ENCODE results near the gene PPFIBP1.
"Not testable (repeated sequence)": the region's sequence is repeated elsewhere in the genome, so short reads cannot be mapped to it uniquely, and the experiment has no call there.

PPFIBP1 gene

GRCh38 chr12:27572486-27573255 lies 48.7 kb downstream of the PPFIBP1 start:
- no peak for DNase-seq

- no peak for DNase-seq
These were observed 50.0 kb downstream of the PPFIBP1 start for GRCh38 chr12:27573972-27574371.

DNA sequence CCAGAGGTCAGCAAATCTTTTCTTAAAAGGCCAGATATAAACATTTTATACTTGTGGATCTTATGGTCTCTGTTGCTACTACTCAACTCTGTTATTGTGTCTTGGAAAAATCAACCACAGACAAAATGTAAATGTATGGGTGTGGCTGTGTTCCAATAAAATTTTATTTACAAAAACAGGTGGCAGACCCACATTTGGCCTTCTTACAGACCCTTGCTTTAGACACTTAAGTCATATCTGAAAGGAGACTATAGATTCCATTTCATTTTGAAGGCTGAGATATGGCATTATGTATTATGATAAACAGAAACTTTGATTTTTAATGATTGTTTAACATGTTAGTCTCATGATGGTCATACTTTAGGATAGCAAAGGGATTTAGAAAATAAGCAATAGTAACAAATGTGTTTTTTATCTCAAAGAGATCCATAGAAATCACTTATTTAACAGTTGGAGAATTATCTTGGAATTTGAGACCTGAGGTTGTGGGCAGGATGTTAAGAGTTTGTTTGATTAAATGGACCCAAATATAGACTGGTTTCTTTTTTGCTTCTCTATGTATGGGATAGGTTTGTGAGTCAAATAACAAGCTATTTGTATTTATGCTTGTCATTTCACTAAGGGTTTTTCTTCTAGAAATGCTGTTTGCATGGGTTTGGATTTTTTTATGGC lies 51.2 kb downstream of the PPFIBP1 start:
- no peak for DNase-seq

GRCh38 chr12:27575762-27576118 lies 51.7 kb downstream of the PPFIBP1 start:
- DNase-seq = no peak

DNA sequence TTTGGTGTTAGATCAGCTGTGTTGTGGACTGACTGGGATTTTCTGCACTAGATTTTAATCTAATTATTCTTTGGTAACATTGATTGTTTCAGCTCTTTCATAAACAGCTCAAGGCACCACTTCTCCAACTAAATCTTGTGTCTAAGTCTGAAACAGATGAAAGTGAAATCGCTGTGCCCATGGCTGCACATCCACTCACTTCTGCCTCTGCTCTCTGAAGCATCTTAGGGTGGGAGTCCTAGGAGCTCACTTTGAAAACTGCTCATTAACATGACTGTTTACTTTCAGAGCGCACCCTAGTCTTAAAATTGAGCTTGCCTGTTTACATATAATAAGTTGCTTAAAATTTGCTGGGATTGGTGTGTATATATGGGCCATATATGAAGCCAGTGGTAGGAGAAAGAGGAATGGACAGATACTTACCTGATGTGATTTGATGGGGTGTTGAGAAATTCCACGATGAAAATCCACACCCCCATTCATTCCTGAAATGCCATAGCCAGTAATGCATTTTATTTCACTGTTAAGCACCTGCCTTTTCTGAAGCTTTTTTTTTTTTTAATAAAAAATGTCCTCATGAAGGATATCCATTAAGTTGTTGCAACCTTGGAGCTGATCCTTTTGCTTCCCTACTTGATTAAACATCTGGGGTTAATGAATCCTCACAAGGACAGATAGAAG lies 52.8 kb downstream of the PPFIBP1 start:
- no peak for DNase-seq

DNA sequence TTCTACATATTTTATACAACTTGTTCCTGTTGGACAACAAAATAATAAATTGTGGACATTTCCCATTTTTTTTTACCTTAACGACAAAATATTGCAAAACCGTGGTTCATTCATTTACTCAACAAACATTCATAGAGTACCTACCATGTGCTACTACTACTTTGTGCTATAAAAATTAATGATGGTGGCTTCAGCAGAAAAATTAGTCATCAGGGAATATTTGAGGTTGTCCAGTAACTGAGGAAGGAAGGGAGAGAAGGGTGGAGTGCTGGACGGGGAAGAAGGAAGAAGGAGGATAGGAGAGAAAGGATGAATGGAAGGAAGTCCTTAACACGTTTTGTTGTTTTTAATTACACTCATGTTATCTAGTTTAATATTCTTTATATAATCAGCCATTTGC lies 53.7 kb downstream of the PPFIBP1 start:
- DNase-seq = no peak

DNA sequence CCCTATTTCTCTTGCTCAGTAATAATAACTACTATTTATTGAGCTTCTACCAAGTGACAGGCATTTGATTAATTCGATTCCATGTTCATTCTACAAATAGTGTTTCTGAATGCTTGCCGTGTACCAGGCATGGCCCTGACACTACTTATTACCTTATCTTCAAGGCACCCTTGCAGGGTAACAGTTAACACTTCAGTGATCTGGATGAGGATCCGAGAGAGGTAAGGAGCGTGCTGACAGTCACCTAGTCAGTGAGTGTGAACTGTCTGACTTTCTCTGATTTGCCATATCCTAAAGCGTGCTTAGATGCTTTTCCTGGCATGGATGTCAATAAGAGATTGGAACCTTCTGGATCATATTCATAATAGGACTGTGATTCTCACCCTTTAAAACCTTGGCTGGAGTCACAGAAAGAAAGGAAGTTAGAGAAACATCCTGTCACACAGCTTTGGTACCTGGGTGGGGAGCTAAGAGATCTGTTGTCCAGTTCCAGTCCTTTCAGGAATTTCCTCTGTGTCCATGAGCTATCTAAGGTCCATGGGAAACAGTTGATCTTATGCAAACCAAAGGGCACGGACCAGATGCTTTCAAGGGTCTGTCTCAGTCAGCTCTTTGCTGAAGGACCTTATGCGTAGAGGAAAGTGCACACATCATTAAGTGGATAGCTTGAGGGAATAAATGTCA lies 54.8 kb downstream of the PPFIBP1 start:
- DNase-seq = no peak

DNA sequence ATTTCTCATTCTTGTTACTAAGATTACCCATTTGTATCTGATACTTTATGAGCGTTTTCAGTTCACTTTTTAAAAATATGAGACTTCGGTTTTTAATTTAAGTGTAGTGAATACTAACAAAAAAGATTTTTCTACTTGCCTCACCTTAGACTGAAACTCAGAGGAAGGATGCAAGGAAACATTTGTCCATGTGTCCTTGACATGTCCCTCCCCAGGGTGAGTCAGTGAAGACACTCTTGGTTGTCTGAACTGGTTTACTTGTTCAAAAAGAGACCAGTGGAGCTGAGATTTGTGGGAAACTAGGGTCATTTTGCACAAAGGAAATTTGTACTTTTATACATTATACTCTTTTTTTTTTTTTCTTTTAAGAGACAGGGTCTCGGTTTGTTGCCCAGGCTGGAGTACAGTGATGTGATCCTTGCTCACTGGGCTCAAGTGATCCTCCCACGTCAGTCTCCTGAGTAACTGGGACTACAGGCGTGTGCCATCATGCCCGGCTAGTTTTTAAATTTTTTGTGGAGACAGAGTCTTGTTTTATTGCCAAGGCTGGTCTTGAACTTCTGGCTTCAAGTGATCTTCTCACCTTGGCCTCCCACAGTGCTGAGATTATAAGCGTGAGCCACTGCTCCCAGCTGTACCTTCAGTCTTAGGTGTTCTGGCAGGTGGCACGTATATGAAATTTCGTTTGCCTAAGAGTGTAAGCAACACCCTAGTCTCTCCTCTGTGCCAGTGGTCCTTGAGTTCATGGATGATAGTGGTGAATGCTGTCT lies 56.7 kb downstream of the PPFIBP1 start:
- DNase-seq = no peak

DNA sequence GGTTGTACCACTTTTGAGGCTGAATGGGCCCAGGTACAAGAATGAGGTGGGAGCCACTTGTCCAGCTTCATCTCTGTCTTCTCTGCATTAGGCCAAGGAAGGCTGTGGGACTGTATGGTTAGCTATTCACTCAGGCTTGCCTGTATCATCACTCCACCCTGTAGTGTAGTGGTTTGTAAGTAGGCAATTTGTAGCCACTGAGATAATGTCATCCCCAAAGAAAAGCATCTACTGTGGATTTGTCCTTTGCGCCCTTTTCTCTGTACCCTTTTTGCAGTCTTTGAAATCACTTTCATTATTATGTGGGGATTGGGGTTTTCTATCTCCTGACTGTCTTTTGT lies 57.3 kb downstream of the PPFIBP1 start:
- DNase-seq = not testable (repeated sequence)

- DNase-seq = not testable (repeated sequence)
These were observed 57.8 kb downstream of the PPFIBP1 start for GRCh38 chr12:27581833-27582232.

GRCh38 chr12:27582445-27582844 lies 58.4 kb downstream of the PPFIBP1 start:
- not testable (repeated sequence) for DNase-seq

DNA sequence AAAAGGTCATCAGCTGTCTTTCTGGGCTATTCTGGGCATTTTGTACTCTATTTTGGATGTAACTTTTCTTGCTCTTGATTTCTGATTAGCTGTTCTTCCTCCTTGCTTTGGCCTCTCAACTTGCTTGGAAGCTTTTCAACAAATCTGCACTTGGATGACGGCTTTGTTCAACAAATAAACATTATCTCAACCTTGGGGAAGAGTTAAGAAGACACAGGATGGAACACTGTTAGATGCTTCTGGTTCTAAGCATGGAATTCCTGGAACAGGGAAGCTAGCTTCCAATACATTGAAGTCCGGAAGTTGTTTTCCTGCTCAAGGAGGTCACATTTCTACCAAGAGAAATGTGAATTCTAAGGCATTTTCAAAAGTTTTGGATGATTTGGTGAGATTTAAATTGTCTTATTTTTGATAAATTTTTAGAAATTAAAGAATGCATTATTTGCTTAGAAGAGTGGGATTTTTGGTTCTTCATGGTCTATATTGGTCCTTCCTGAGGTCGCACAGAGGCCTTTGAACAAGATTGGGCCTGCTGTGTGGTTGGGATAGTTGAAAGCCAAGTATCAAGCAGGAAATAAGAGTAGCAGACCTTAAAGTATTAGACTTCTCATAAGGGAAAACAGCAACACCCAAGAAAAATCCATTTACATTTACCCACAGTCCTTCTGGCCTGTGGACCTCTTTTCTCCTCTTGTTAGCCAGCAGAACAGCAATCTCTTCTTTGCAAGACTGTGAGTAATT lies 59.2 kb downstream of the PPFIBP1 start:
- DNase-seq = no peak

GRCh38 chr12:27583981-27584380 lies 60.0 kb downstream of the PPFIBP1 start:
- DNase-seq = no peak

DNA sequence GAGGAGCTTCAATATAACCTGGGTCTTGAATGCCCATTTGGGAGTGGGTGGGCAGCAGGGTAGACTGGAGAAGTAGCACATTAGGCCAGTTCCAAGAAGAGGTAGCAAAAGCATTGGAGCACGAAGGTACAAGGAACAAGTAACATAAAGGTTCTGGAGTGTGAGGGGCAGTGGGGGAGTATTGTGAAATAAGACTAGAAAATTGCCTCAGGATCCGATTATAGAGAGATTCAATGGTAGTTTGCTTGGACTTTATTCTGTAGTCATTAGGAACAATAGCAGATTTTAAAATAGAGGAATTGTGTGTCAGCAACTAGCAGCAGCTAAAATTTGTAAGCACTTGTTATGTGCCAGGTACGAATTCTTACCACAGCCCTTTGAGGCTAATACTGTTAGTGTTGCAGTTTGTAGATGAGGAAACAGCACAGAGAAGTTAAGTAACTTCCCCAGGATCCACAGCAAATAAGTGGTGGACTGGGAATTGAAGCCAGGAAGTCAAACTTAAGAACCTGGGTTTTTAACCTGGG lies 61.8 kb downstream of the PPFIBP1 start:
- DNase-seq = no peak

DNA sequence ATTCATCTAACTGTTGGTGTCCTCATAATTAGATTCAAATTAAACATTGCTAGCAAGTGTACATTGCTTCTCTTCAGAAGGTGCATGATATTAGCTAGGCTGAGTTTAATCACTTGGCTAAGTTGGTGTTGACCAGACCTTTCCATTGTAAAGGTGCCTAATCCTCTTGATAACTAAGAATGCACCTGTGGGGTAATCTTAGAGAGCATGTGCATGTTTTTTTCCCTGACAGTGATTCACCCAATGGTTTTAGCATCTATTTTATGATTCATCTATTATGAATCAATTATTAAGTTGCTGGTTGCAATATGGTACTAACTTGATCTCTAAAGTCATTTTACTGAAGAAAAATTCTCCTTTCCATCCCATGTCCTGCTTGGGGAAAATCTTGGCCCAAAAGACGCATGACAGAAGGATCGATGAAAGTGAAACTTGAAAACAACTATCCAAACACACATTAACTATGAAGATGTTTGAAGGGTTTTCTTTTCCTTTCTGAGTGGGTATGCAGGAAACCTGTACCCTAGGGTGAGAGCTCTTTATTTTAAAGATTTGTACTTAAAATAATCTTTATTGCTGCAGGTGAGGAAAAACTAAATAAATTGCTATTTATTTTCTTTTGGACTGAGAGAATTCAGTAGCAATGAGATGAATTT lies 64.2 kb downstream of the PPFIBP1 start:
- DNase-seq = not testable (repeated sequence)

DNA sequence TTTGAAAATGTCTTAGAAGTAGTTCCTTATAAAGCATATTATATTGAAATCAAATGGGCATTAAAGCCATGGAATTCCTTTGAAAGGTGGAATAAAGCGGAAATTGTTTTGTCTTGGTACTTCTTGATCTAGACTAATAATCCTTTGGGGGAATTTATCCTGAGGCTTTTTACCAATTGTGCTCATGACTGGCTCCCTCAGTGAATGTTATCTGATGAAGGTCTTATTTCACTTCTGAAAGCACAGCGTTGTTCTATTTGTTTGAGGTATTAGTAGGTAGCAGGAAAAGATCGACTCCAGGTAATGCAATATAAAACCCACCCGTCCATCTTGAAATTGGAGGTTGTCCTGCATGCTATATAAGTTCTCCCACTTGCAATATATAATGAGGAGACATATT lies 64.8 kb downstream of the PPFIBP1 start:
- DNase-seq = no peak

DNA sequence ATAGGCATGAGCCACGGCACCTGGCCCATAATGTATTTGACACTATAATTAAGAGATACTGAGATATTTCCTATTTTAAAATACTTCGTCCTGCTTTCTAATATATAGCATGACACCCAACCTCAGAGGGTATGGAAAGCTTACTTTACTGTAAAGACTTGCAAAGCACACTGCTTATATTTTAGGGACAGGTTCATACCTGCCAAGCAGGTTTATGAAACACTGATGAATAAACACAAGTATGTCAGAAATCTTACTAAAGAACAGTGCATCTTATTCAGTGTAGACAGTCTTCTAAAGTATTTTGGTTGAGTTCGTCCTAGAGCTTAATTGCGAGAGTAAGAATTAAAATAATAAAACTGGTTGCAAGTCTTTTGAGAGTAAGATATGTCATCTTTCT lies 65.4 kb downstream of the PPFIBP1 start:
- DNase-seq = no peak

- DNase-seq = not testable (repeated sequence)
These were observed 67.7 kb downstream of the PPFIBP1 start for GRCh38 chr12:27591698-27592097.

DNA sequence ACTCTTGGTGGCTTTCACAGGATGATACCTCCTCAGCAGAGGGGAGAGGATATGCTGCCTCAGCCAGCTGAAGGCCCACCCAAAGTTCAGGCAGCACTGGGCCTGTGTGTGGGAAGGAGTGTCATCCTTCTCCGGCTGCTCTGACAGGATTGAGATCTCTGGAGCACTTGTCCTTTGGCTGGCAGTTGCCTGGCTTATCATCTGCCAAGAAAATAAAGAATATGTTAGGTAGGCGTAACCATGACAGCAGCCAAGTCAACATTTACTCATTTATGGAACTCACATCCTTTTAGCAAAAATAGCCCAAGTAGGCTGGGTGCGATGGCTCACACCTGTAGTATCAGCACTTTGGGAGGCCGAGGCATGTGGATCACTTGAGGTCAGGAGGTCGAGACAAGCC lies 68.5 kb downstream of the PPFIBP1 start:
- no peak for DNase-seq

DNA sequence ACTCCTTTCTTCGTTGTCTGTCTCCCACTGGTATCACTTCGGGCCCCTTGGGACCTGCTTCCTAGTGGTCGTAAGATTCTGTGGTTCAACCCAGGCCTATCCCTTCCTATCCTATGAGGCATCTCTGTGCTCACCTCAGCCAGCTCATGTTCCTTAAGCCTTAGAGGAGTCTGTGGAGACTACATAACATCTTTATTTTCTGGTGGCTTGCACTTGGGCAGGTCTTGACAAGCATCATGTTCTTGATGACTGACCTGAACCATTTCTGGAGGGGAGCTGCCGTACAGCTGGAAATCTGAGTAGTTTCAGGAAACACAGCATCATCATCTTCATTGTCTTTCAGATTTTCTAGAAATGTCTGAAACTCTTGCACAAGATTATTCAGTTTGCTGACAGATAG lies 69.3 kb downstream of the PPFIBP1 start:
- no peak for DNase-seq

DNA sequence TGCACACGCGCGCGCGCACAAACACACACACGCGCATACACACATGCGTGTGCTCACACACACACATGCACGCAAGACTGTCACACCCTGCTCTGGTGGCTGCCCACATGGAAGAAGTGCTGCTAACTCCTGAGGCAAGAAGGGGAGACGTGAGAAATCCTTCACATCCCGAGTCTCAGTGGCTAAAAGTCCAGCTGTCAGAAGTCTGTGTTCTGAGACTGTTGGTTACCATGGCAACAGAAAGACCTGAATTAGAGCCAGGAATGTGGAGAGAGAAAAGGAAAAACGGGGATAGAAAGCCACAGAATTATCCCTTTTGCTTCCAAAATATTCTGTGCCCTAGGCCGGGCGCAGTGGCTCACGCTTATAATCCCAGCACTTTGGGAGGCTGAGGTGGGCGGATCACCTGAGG lies 71.2 kb downstream of the PPFIBP1 start:
- peak; percentile 10 for DNase-seq
